ENCODE results near the gene CKB.

CKB gene

GRCh38 chr14:103543721-103544387 is 21.2 kb upstream of the CKB start:
- CTCF ChIA-PET, result interaction anchor here (2.0 to 20.9 kb wide), 5 partner anchors 8 to 40 kb away, joined by 9 to 368 read pairs (median 89); partner anchors contain the start of genes CKB and TRMT61A
- no peak for DNase-seq (ENCODE audit: low read depth, low spot score)
- no peak overlapping the region for H3K4me3 ChIP-seq (ENCODE audit: low read depth, low read length)
- POLR2A ChIA-PET, result no interaction called here
- TF ChIP-seq CTCF (IDR thresholded peaks at IDR 0.05; ENCODE audit: insufficient read depth, low read length, missing control alignments), result no peak

DNA sequence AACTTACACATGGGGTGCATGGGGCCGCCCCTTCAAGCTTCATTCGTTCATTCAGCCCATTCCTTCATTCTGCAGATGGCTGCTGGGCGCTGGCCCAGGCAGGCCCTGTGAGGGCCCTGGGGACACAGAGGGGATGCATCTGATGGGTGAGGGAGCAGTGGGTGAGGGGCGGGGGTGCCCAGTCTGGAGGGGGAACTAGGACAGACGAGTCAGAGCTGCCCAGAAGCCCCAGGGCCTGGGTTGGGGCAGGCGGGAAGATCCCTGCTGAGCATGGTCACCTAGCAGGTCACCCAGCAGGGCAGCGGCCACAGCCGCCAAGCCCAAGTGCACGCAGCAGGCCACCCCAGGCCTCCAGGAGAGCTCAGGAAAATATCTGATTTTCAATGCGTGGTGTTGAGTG is 20.5 kb upstream of the CKB start:
- POLR2A ChIA-PET, result no interaction called here
- no peak for DNase-seq (ENCODE audit: low read depth, low spot score)
- TF ChIP-seq CTCF (IDR thresholded peaks at IDR 0.05; ENCODE audit: insufficient read depth, low read length, missing control alignments), result no peak
- CTCF ChIA-PET, result interaction anchor here (2.0 to 20.9 kb wide), 5 partner anchors 9 to 39 kb away, joined by 9 to 368 read pairs (median 89); partner anchors contain the start of genes CKB and TRMT61A
- H3K4me3 ChIP-seq (ENCODE audit: low read depth, low read length), result no peak overlapping the region

- ChIA-PET CTCF (interaction anchor here (2.0 to 20.9 kb wide), 5 partner anchors 9 to 39 kb away, joined by 9 to 368 read pairs (median 89); partner anchors contain the start of genes CKB and TRMT61A), POLR2A (no interaction called here)
- DNase-seq (ENCODE audit: low read depth, low spot score), result no peak
- no peak for TF ChIP-seq CTCF (IDR thresholded peaks at IDR 0.05; ENCODE audit: insufficient read depth, low read length, missing control alignments)
- H3K4me3 ChIP-seq (ENCODE audit: low read depth, low read length), result no peak overlapping the region
These were observed 20.0 kb upstream of the CKB start for GRCh38 chr14:103542605-103543088.

- no peak overlapping the region for H3K4me3 ChIP-seq (ENCODE audit: low read depth, low read length)
- peak; percentile 2 for TF ChIP-seq CTCF (IDR thresholded peaks at IDR 0.05; ENCODE audit: insufficient read depth, low read length, missing control alignments)
- ChIA-PET POLR2A (interaction anchor here (1.4 to 2.0 kb wide), 2 partner anchors 14 to 29 kb away, joined by 3 to 20 read pairs; partner anchors contain the start of gene TRMT61A), CTCF (interaction anchor here (2.0 to 20.9 kb wide), 6 partner anchors 10 to 38 kb away, joined by 9 to 368 read pairs (median 64); partner anchors contain the start of genes CKB and TRMT61A)
- no peak for DNase-seq (ENCODE audit: low read depth, low spot score)
These were observed 19.3 kb upstream of the CKB start for GRCh38 chr14:103541709-103542604.

DNA sequence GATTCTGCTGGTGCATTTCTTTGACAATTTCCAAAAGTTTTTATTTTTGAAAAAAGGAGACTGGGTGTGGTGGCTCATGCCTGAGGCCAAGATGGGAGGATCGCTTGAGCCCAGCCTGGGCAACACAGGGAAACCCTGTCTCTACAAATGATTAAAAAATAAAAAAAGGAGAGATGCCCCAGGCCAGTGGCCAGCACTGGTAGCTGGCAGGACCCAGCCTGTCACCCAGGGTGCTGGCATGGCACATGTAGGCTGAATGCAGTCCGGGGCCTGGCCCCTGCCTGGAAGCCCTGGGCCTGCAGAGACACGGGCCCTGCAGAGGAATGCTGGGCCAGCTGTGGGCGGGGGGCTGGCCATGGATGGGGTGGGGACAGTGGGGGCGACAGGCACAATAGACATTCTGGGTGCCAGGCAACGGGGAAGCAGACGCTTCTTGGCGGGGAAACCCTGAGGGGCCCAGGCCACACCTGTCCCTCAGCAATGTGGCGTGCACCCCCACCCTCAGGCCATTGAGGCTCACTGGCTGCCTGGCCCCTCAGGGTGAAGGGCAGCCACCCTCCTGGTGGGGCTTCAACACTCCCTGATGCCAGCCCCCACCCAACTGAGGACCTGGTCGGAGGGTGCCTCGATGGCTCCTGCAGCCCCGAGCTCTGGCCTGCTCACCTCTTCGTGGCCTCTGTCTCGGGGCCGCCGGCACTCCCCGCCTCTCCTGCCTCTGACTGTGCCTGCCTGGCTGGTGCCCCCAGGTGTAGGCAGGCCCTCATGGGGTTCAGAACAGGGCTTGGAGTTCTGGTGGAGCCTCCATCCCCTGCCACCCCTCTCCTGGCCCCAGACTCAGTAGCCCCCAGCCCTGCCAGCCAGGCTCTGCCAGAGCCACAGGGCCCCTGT is 18.4 kb upstream of the CKB start:
- H3K4me3 ChIP-seq (ENCODE audit: low read depth, low read length), result no peak overlapping the region
- POLR2A ChIA-PET, result interaction anchor here (1.0 to 2.0 kb wide), 6 partner anchors 10 to 28 kb away, joined by 3 to 20 read pairs (median 6); partner anchors contain the start of genes CKB and TRMT61A
- no peak for DNase-seq (ENCODE audit: low read depth, low spot score)
- CTCF ChIA-PET, result interaction anchor here (1.4 to 20.9 kb wide), 5 partner anchors 11 to 41 kb away, joined by 4 to 368 read pairs (median 39); partner anchors contain the start of genes CKB and TRMT61A
- TF ChIP-seq CTCF (IDR thresholded peaks at IDR 0.05; ENCODE audit: insufficient read depth, low read length, missing control alignments), result no peak

All from AG04449 (cell line).